HEK293 (cell line): ENCODE results near the gene TMEM259.

Source experiments
- GLI2 ChIP-seq: fragments of 450-650 bp; formaldehyde crosslinking; IDR thresholded peaks from 2 replicates; pipeline ENCODE4; 2017; ENCODE audit warnings: missing biosample characterization, missing genetic modification characterization, low read depth, borderline replicate concordance
- KLF16 ChIP-seq: fragments of 450-650 bp; formaldehyde crosslinking; IDR thresholded peaks from 2 replicates; pipeline ENCODE4 v1.5.1; 2017; ENCODE audit warnings: missing biosample characterization, missing genetic modification characterization
- REPIN1 ChIP-seq: fragments of 450-650 bp; formaldehyde crosslinking; IDR thresholded peaks from 2 replicates; pipeline ENCODE4 v1.5.1; 2017; ENCODE audit warnings: missing biosample characterization, missing genetic modification characterization, low read depth
- ZBTB8A ChIP-seq: fragments of 450-650 bp; formaldehyde crosslinking; IDR thresholded peaks from 2 replicates; pipeline ENCODE4 v1.5.1; 2016; ENCODE audit warnings: missing biosample characterization, missing genetic modification characterization
- ZNF132 ChIP-seq: fragments of 450-650 bp; formaldehyde crosslinking; IDR thresholded peaks from 2 replicates; pipeline ENCODE4 v1.5.1; 2017; ENCODE audit warnings: missing biosample characterization, missing genetic modification characterization, borderline replicate concordance
- ZNF184 ChIP-seq: fragments of 450-650 bp; IDR thresholded peaks from 2 replicates; pipeline ENCODE4 v1.5.1; 2018; ENCODE audit warnings: missing biosample characterization, mild to moderate bottlenecking, missing genetic modification characterization
- ZNF521 ChIP-seq: fragments of 450-650 bp; formaldehyde crosslinking; IDR thresholded peaks from 2 replicates; pipeline ENCODE4 v1.5.1; 2017; ENCODE audit warnings: missing biosample characterization, mild to moderate bottlenecking, missing genetic modification characterization
- ZNF529 ChIP-seq: fragments of 450-650 bp; formaldehyde crosslinking; IDR thresholded peaks from 2 replicates; pipeline ENCODE4 v1.5.1; 2017; ENCODE audit warnings: missing genetic modification characterization, missing biosample characterization; ENCODE audit not compliant: insufficient replicate concordance
- ZNF530 ChIP-seq: fragments of 450-650 bp; formaldehyde crosslinking; IDR thresholded peaks from 2 replicates; pipeline ENCODE4 v1.5.1; 2016; ENCODE audit warnings: low read depth, missing biosample characterization, missing genetic modification characterization
- ZNF548 ChIP-seq: fragments of 450-650 bp; formaldehyde crosslinking; IDR thresholded peaks from 2 replicates; pipeline ENCODE4 v1.5.1; 2016; ENCODE audit warnings: missing biosample characterization, missing genetic modification characterization
- ZNF610 ChIP-seq: fragments of 450-650 bp; formaldehyde crosslinking; IDR thresholded peaks from 2 replicates; pipeline ENCODE4 v1.5.1; 2016; ENCODE audit warnings: missing biosample characterization, missing genetic modification characterization, borderline replicate concordance
- ZNF837 ChIP-seq: fragments of 450-650 bp; formaldehyde crosslinking; IDR thresholded peaks from 2 replicates; pipeline ENCODE4 v1.5.1; 2016; ENCODE audit warnings: missing biosample characterization, missing genetic modification characterization
- TF ChIP-seq, protein P1 (sequence below): fragments of 450-650 bp; formaldehyde crosslinking; IDR thresholded peaks from 2 replicates; pipeline ENCODE4 v1.5.1; 2016; ENCODE audit warnings: missing biosample characterization, missing genetic modification characterization
- TF ChIP-seq, protein P2 (sequence below): fragments of 450-650 bp; formaldehyde crosslinking; IDR thresholded peaks from 2 replicates; pipeline ENCODE4 v1.5.1; 2016; ENCODE audit warnings: missing biosample characterization, missing genetic modification characterization
- TF ChIP-seq, protein P3 (sequence below): fragments of 450-650 bp; formaldehyde crosslinking; IDR thresholded peaks from 2 replicates; pipeline ENCODE4 v1.5.1; 2017; ENCODE audit warnings: missing biosample characterization, mild to moderate bottlenecking, missing genetic modification characterization, moderate library complexity
- TF ChIP-seq, protein P4 (sequence below): fragments of 450-650 bp; formaldehyde crosslinking; IDR thresholded peaks from 2 replicates; pipeline ENCODE4 v1.5.1; 2016; ENCODE audit warnings: missing biosample characterization, missing genetic modification characterization
- TF ChIP-seq, protein P5 (sequence below): fragments of 450-650 bp; formaldehyde crosslinking; IDR thresholded peaks from 2 replicates; pipeline ENCODE4 v1.5.1; 2017; ENCODE audit warnings: missing biosample characterization, missing genetic modification characterization
- TF ChIP-seq, protein P6 (sequence below): fragments of 450-650 bp; formaldehyde crosslinking; IDR thresholded peaks from 2 replicates; pipeline ENCODE4 v1.5.1; 2016; ENCODE audit warnings: missing biosample characterization, missing genetic modification characterization
- TF ChIP-seq, protein P7 (sequence below): fragments of 450-650 bp; formaldehyde crosslinking; IDR thresholded peaks from 2 replicates; pipeline ENCODE4 v1.5.1; 2017; ENCODE audit warnings: missing biosample characterization, missing genetic modification characterization
- TF ChIP-seq, protein P8 (sequence below): fragments of 450-650 bp; formaldehyde crosslinking; IDR thresholded peaks from 2 replicates; pipeline ENCODE4 v1.5.1; 2016; ENCODE audit warnings: missing biosample characterization, missing genetic modification characterization, borderline replicate concordance
- TF ChIP-seq, protein P9 (sequence below): sonication (generic); formaldehyde crosslinking; IDR thresholded peaks from 2 replicates; pipeline ENCODE4 v1.8.1; 2022; ENCODE audit warnings: mild to moderate bottlenecking, moderate library complexity, missing genetic modification reagents

Gene TMEM259

DNA sequence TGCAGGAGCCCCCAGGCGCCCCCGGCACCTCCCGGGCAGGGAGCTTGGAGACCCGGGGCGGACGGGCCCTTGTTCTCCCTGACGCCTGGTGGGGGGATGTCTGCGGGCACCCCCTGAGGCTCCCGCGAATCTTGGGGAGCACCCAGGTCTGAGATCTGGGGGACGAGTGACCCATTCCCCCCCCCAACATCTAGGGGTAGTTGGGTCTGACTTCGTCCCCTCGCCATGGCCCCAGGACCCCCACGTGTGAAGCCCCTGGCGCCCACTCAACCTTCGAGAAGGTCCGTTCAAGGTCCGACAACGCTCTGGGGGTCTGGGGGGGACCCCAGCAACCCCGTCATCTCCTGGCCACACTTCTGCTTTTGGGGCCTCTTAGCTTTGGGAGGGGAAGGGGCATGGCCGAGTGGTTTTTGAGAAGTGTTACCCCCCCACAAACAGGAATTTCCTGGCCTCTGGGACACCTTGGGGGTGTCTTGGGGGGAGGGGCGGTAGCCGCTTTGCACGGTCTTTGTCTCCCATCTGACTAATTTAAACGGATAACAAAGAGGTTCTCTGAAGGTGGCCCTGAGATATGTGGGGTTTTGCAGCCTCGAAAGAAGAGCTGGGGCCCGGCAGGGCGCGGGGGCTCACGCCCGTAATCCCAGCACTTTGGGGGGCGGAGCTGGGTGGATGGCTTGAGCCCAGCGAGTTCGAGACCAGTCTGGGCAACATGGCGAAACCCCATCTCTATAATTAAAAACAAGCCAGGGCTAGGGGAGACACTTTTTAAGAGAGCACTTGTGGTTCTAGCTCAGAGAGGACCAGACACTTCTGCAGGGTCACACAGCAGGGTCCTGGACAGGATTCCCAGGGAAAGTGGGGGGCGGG is 6.1 kb upstream of the TMEM259 start (continued):
- TF ChIP-seq ZNF184 (tag by site-specific recombination) (no peak), ZNF529 (tag by site-specific recombination) (no peak), ZNF610 (tag by site-specific recombination) (no peak), REPIN1 (tag by site-specific recombination) (no peak), GLI2 (tag by site-specific recombination) (no peak), ZNF521 (tag by site-specific recombination) (no peak), ZNF132 (tag by site-specific recombination) (no peak), ZBTB8A (tag by site-specific recombination) (peak; percentile 8), ZNF837 (tag by site-specific recombination) (no peak), ZNF548 (no peak), KLF16 (tag by site-specific recombination) (no peak), ZNF530 (tag by site-specific recombination) (peak; percentile 71; the same call in 1 of the 2 replicates)
- TF ChIP-seq, protein P1, sequence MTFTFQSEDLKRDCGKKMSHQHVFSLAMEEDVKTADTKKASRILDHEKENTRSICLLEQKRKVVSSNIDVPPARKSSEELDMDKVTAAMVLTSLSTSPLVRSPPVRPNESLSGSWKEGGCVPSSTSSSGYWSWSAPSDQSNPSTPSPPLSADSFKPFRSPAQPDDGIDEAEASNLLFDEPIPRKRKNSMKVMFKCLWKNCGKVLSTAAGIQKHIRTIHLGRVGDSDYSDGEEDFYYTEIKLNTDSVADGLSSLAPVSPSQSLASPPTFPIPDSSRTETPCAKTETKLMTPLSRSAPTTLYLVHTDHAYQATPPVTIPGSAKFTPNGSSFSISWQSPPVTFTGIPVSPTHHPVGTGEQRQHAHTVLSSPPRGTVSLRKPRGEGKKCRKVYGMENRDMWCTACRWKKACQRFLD (tag by site-specific recombination), result no peak
- TF ChIP-seq, protein P2, sequence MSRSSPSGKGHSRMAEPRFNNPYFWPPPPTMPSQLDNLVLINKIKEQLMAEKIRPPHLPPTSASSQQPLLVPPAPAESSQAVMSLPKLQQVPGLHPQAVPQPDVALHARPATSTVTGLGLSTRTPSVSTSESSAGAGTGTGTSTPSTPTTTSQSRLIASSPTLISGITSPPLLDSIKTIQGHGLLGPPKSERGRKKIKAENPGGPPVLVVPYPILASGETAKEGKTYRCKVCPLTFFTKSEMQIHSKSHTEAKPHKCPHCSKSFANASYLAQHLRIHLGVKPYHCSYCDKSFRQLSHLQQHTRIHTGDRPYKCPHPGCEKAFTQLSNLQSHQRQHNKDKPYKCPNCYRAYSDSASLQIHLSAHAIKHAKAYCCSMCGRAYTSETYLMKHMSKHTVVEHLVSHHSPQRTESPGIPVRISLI (tag by site-specific recombination), result no peak
- TF ChIP-seq, protein P3, sequence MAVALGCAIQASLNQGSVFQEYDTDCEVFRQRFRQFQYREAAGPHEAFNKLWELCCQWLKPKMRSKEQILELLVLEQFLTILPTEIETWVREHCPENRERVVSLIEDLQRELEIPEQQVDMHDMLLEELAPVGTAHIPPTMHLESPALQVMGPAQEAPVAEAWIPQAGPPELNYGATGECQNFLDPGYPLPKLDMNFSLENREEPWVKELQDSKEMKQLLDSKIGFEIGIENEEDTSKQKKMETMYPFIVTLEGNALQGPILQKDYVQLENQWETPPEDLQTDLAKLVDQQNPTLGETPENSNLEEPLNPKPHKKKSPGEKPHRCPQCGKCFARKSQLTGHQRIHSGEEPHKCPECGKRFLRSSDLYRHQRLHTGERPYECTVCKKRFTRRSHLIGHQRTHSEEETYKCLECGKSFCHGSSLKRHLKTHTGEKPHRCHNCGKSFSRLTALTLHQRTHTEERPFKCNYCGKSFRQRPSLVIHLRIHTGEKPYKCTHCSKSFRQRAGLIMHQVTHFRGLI (tag by site-specific recombination), result no peak
- TF ChIP-seq, protein P4, sequence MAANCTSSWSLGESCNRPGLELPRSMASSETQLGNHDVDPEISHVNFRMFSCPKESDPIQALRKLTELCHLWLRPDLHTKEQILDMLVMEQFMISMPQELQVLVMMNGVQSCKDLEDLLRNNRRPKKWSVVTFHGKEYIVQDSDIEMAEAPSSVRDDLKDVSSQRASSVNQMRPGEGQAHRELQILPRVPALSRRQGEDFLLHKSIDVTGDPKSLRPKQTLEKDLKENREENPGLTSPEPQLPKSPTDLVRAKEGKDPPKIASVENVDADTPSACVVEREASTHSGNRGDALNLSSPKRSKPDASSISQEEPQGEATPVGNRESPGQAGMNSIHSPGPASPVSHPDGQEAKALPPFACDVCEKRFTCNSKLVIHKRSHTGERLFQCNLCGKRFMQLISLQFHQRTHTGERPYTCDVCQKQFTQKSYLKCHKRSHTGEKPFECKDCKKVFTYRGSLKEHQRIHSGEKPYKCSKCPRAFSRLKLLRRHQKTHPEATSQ (tag by site-specific recombination), result no peak
- TF ChIP-seq, protein P5, sequence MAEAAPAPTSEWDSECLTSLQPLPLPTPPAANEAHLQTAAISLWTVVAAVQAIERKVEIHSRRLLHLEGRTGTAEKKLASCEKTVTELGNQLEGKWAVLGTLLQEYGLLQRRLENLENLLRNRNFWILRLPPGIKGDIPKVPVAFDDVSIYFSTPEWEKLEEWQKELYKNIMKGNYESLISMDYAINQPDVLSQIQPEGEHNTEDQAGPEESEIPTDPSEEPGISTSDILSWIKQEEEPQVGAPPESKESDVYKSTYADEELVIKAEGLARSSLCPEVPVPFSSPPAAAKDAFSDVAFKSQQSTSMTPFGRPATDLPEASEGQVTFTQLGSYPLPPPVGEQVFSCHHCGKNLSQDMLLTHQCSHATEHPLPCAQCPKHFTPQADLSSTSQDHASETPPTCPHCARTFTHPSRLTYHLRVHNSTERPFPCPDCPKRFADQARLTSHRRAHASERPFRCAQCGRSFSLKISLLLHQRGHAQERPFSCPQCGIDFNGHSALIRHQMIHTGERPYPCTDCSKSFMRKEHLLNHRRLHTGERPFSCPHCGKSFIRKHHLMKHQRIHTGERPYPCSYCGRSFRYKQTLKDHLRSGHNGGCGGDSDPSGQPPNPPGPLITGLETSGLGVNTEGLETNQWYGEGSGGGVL (tag by site-specific recombination), result peak; percentile 34; the same call in 1 of the 2 replicates
- TF ChIP-seq, protein P6, sequence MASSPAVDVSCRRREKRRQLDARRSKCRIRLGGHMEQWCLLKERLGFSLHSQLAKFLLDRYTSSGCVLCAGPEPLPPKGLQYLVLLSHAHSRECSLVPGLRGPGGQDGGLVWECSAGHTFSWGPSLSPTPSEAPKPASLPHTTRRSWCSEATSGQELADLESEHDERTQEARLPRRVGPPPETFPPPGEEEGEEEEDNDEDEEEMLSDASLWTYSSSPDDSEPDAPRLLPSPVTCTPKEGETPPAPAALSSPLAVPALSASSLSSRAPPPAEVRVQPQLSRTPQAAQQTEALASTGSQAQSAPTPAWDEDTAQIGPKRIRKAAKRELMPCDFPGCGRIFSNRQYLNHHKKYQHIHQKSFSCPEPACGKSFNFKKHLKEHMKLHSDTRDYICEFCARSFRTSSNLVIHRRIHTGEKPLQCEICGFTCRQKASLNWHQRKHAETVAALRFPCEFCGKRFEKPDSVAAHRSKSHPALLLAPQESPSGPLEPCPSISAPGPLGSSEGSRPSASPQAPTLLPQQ (tag by site-specific recombination), result no peak
- TF ChIP-seq, protein P7, sequence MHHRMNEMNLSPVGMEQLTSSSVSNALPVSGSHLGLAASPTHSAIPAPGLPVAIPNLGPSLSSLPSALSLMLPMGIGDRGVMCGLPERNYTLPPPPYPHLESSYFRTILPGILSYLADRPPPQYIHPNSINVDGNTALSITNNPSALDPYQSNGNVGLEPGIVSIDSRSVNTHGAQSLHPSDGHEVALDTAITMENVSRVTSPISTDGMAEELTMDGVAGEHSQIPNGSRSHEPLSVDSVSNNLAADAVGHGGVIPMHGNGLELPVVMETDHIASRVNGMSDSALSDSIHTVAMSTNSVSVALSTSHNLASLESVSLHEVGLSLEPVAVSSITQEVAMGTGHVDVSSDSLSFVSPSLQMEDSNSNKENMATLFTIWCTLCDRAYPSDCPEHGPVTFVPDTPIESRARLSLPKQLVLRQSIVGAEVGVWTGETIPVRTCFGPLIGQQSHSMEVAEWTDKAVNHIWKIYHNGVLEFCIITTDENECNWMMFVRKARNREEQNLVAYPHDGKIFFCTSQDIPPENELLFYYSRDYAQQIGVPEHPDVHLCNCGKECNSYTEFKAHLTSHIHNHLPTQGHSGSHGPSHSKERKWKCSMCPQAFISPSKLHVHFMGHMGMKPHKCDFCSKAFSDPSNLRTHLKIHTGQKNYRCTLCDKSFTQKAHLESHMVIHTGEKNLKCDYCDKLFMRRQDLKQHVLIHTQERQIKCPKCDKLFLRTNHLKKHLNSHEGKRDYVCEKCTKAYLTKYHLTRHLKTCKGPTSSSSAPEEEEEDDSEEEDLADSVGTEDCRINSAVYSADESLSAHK (tag by site-specific recombination), result peak; percentile 35; the same call in 1 of the 2 replicates
- TF ChIP-seq, protein P8, sequence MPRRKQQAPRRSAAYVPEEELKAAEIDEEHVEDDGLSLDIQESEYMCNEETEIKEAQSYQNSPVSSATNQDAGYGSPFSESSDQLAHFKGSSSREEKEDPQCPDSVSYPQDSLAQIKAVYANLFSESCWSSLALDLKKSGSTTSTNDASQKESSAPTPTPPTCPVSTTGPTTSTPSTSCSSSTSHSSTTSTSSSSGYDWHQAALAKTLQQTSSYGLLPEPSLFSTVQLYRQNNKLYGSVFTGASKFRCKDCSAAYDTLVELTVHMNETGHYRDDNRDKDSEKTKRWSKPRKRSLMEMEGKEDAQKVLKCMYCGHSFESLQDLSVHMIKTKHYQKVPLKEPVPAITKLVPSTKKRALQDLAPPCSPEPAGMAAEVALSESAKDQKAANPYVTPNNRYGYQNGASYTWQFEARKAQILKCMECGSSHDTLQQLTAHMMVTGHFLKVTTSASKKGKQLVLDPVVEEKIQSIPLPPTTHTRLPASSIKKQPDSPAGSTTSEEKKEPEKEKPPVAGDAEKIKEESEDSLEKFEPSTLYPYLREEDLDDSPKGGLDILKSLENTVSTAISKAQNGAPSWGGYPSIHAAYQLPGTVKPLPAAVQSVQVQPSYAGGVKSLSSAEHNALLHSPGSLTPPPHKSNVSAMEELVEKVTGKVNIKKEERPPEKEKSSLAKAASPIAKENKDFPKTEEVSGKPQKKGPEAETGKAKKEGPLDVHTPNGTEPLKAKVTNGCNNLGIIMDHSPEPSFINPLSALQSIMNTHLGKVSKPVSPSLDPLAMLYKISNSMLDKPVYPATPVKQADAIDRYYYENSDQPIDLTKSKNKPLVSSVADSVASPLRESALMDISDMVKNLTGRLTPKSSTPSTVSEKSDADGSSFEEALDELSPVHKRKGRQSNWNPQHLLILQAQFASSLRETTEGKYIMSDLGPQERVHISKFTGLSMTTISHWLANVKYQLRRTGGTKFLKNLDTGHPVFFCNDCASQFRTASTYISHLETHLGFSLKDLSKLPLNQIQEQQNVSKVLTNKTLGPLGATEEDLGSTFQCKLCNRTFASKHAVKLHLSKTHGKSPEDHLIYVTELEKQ (tag by site-specific recombination), result no peak
- TF ChIP-seq, protein P9, sequence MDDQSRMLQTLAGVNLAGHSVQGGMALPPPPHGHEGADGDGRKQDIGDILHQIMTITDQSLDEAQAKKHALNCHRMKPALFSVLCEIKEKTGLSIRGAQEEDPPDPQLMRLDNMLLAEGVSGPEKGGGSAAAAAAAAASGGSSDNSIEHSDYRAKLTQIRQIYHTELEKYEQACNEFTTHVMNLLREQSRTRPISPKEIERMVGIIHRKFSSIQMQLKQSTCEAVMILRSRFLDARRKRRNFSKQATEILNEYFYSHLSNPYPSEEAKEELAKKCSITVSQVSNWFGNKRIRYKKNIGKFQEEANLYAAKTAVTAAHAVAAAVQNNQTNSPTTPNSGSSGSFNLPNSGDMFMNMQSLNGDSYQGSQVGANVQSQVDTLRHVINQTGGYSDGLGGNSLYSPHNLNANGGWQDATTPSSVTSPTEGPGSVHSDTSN (CRISPR knock-in tag), result no peak
